Trophoblast cell (in vitro differentiated cells and primary cell): Measurements from ENCODE around the gene MRGPRF.

Source experiments
- DNase-seq, 2 donors: peaks; one replicate each; pipeline ENCODE4 v3.0.0-alpha.2; 2016
- H2AFZ ChIP-seq: 2 replicates; pipeline ENCODE4 v1.6.1; 2013; ENCODE audit warnings: low read length, moderate library complexity, mild to moderate bottlenecking; ENCODE audit not compliant: insufficient read depth, poor library complexity
- H2AK5ac ChIP-seq: 2 replicates; pipeline ENCODE4 v1.6.1; 2013; ENCODE audit warnings: mild to moderate bottlenecking, low read length
- H2BK120ac ChIP-seq: 2 replicates; pipeline ENCODE4 v1.6.1; 2013; ENCODE audit warnings: low read length, mild to moderate bottlenecking, moderate library complexity; ENCODE audit not compliant: insufficient read depth, poor library complexity
- H2BK12ac ChIP-seq: 2 replicates; pipeline ENCODE4 v1.6.1; 2013; ENCODE audit warnings: mild to moderate bottlenecking, low read length, moderate library complexity
- H2BK5ac ChIP-seq: 2 replicates; pipeline ENCODE4 v1.6.1; 2013; ENCODE audit warnings: low read length, low read depth, moderate library complexity, mild to moderate bottlenecking; ENCODE audit not compliant: poor library complexity
- H3K14ac ChIP-seq: 2 replicates; pipeline ENCODE4 v1.6.1; 2013; ENCODE audit warnings: mild to moderate bottlenecking, low read length
- H3K18ac ChIP-seq: 2 replicates; pipeline ENCODE4 v1.6.1; 2013; ENCODE audit warnings: mild to moderate bottlenecking, low read length
- H3K23ac ChIP-seq: 2 replicates; pipeline ENCODE4 v1.6.1; 2013; ENCODE audit warnings: low read length
- H3K27ac ChIP-seq: 2 replicates; pipeline ENCODE4 v1.5.1; 2013; ENCODE audit warnings: low read depth, mild to moderate bottlenecking, inconsistent platforms, low read length, moderate library complexity
- H3K27me3 ChIP-seq: 2 replicates; pipeline ENCODE4 v1.6.1; 2013; ENCODE audit warnings: inconsistent platforms, mild to moderate bottlenecking, low read length, moderate library complexity; ENCODE audit not compliant: insufficient read depth
- H3K36me3 ChIP-seq, 2 experiments: 1 replicate in 1 of 2; 2 replicates in 1 of 2; pipeline ENCODE4 v1.6.1; 2013; ENCODE audit warnings: low read length in 2 of 2, mild to moderate bottlenecking in 2 of 2, moderate library complexity in 1 of 2; ENCODE audit not compliant: insufficient read depth in 2 of 2, control insufficient read depth in 1 of 2
- H3K4ac ChIP-seq: 2 replicates; pipeline ENCODE4 v1.6.1; 2013; ENCODE audit warnings: low read depth, mild to moderate bottlenecking, low read length, moderate library complexity
- H3K4me1 ChIP-seq, 2 experiments: 1 replicate in 1 of 2; 2 replicates in 1 of 2; pipeline ENCODE4 v1.6.1; 2013; ENCODE audit warnings: low read length in 2 of 2, mild to moderate bottlenecking in 2 of 2, moderate library complexity in 1 of 2; ENCODE audit not compliant: insufficient read depth in 2 of 2, control insufficient read depth in 1 of 2
- H3K4me2 ChIP-seq: 2 replicates; pipeline ENCODE4 v1.6.1; 2013; ENCODE audit warnings: inconsistent platforms, mild to moderate bottlenecking, low read length, moderate library complexity
- H3K4me3 ChIP-seq: 2 replicates; pipeline ENCODE4 v1.5.1; 2013; ENCODE audit warnings: mild to moderate bottlenecking, low read depth, low read length, inconsistent platforms
- H3K79me1 ChIP-seq: one replicate; pipeline ENCODE4 v1.6.1; 2013; ENCODE audit warnings: low read length
- H3K79me2 ChIP-seq: 2 replicates; pipeline ENCODE4 v1.6.1; 2013; ENCODE audit warnings: low read length, mild to moderate bottlenecking; ENCODE audit not compliant: control insufficient read depth, insufficient read depth, poor library complexity
- H3K9ac ChIP-seq: 2 replicates; pipeline ENCODE4 v1.6.1; 2013; ENCODE audit warnings: mild to moderate bottlenecking, low read length
- H3K9me3 ChIP-seq: 2 replicates; pipeline ENCODE4 v1.6.1; 2013; ENCODE audit warnings: low read depth, mild to moderate bottlenecking, control low read depth, inconsistent platforms, low read length; ENCODE audit not compliant: insufficient read depth
- H4K12ac ChIP-seq: 2 replicates; pipeline ENCODE4 v1.6.1; 2013; ENCODE audit warnings: low read depth, mild to moderate bottlenecking, low read length, moderate library complexity
- H4K8ac ChIP-seq: 2 replicates; pipeline ENCODE4 v1.6.1; 2013; ENCODE audit warnings: low read depth, mild to moderate bottlenecking, low read length, moderate library complexity
- H4K91ac ChIP-seq: one replicate; pipeline ENCODE4 v1.6.1; 2013; ENCODE audit warnings: low read depth, mild to moderate bottlenecking, low read length, moderate library complexity
- WGBS: extraction: QIAGEN DNeasy Blood & Tissue Kit; methylation state at CpG from one replicate; pipeline ENCODE4 v1.1.7; 2013; ENCODE audit warnings: missing lambda C conversion rate; ENCODE audit not compliant: insufficient read length, insufficient coverage; ENCODE audit errors: extremely low coverage; 5-methylcytosine and 5-hydroxymethylcytosine counted together

MRGPRF gene

GRCh38 chr11:69003866-69004367 is 9.1 kb downstream of the MRGPRF start:
- no peak overlapping the region for H2BK120ac ChIP-seq
- no peak overlapping the region for H3K14ac ChIP-seq
- H3K18ac ChIP-seq: no peak overlapping the region
- H3K27me3 ChIP-seq: no peaks in the 10 kb centered on the region
- no peak overlapping the region for H2BK12ac ChIP-seq
- no peak overlapping the region for H3K4me2 ChIP-seq
- H4K8ac ChIP-seq: no peak overlapping the region
- no peak overlapping the region for H2BK5ac ChIP-seq
- no peak overlapping the region for H3K4me3 ChIP-seq
- peaks cover 7 to 9% of the 10 kb centered on the region in 2 experiments for H3K4me1 ChIP-seq
- no CpG with 5 or more reads among the region's 20 CpGs for WGBS
- no peak overlapping the region for H2AFZ ChIP-seq
- H3K23ac ChIP-seq: no peak overlapping the region
- no peaks in the 10 kb centered on the region for H3K79me2 ChIP-seq
- H3K79me1 ChIP-seq: no peaks in the 10 kb centered on the region
- no peak overlapping the region for H3K27ac ChIP-seq
- no peaks in the 10 kb centered on the region for H3K36me3 ChIP-seq
- no peaks in the 10 kb centered on the region for H3K9me3 ChIP-seq
- no peak overlapping the region for H4K91ac ChIP-seq
- no peak overlapping the region for H2AK5ac ChIP-seq
- no peak overlapping the region for H3K9ac ChIP-seq
- H4K12ac ChIP-seq: no peak overlapping the region
- H3K4ac ChIP-seq: no peak overlapping the region
- DNase-seq: no peak

- no peak overlapping the region for H3K4me3 ChIP-seq
- no peak overlapping the region for H2BK5ac ChIP-seq
- H2AFZ ChIP-seq: no peak overlapping the region
- H3K23ac ChIP-seq: no peak overlapping the region
- no peak overlapping the region for H3K18ac ChIP-seq
- no peak overlapping the region for H4K91ac ChIP-seq
- H3K4me2 ChIP-seq: no peak overlapping the region
- no peaks in the 10 kb centered on the region for H3K36me3 ChIP-seq
- no peaks in the 10 kb centered on the region for H3K79me2 ChIP-seq
- H2BK120ac ChIP-seq: no peak overlapping the region
- no peak overlapping the region for H3K27ac ChIP-seq
- H3K9me3 ChIP-seq: no peaks in the 10 kb centered on the region
- H2BK12ac ChIP-seq: no peak overlapping the region
- H2AK5ac ChIP-seq: no peak overlapping the region
- no peak overlapping the region for H3K9ac ChIP-seq
- no CpG with 5 or more reads among the region's 9 CpGs for WGBS
- H3K79me1 ChIP-seq: no peaks in the 10 kb centered on the region
- H4K12ac ChIP-seq: no peak overlapping the region
- no peak overlapping the region for H3K4ac ChIP-seq
- DNase-seq: no peak
- no peak overlapping the region for H3K14ac ChIP-seq
- no peaks in the 10 kb centered on the region for H3K27me3 ChIP-seq
- peaks cover 3 to 5% of the 10 kb centered on the region in 2 experiments for H3K4me1 ChIP-seq
- H4K8ac ChIP-seq: no peak overlapping the region
Observed at GRCh38 chr11:69003301-69003865, 9.7 kb downstream of the MRGPRF start.

- no peaks in the 10 kb centered on the region for H3K36me3 ChIP-seq
- H3K18ac ChIP-seq: no peak overlapping the region
- no peak overlapping the region for H4K91ac ChIP-seq
- H2AK5ac ChIP-seq: no peak overlapping the region
- no peaks in the 10 kb centered on the region for H3K4me1 ChIP-seq
- no peak overlapping the region for H3K14ac ChIP-seq
- H3K27me3 ChIP-seq: no peaks in the 10 kb centered on the region
- no peak overlapping the region for H3K27ac ChIP-seq
- no peak overlapping the region for H3K9ac ChIP-seq
- no peaks in the 10 kb centered on the region for H3K9me3 ChIP-seq
- H3K4me2 ChIP-seq: no peak overlapping the region
- H3K79me2 ChIP-seq: no peaks in the 10 kb centered on the region
- H3K4me3 ChIP-seq: no peak overlapping the region
- H2BK120ac ChIP-seq: no peak overlapping the region
- no peak overlapping the region for H3K23ac ChIP-seq
- no peaks in the 10 kb centered on the region for H3K79me1 ChIP-seq
- no peak overlapping the region for H4K12ac ChIP-seq
- no peak overlapping the region for H2BK12ac ChIP-seq
- no peak overlapping the region for H2BK5ac ChIP-seq
- no peak overlapping the region for H2AFZ ChIP-seq
- DNase-seq: no peak
- H3K4ac ChIP-seq: no peak overlapping the region
- no CpG with 5 or more reads among the region's 13 CpGs for WGBS
- no peak overlapping the region for H4K8ac ChIP-seq
Observed at GRCh38 chr11:69002570-69003231, 10.3 kb downstream of the MRGPRF start.

- H3K23ac ChIP-seq: no peak overlapping the region
- no peak overlapping the region for H2AFZ ChIP-seq
- no peak overlapping the region for H3K27ac ChIP-seq
- no peaks in the 10 kb centered on the region for H3K36me3 ChIP-seq
- no peak overlapping the region for H4K8ac ChIP-seq
- H4K91ac ChIP-seq: no peak overlapping the region
- H3K4me1 ChIP-seq: no peaks in the 10 kb centered on the region
- H3K4me2 ChIP-seq: no peak overlapping the region
- no peaks in the 10 kb centered on the region for H3K27me3 ChIP-seq
- H4K12ac ChIP-seq: no peak overlapping the region
- no peaks in the 10 kb centered on the region for H3K79me1 ChIP-seq
- no peak overlapping the region for H2BK5ac ChIP-seq
- no peak overlapping the region for H3K4me3 ChIP-seq
- no peak overlapping the region for H2AK5ac ChIP-seq
- H3K79me2 ChIP-seq: no peaks in the 10 kb centered on the region
- H3K18ac ChIP-seq: no peak overlapping the region
- H2BK120ac ChIP-seq: no peak overlapping the region
- no peak overlapping the region for H3K4ac ChIP-seq
- no CpG with 5 or more reads among the region's 6 CpGs for WGBS
- H2BK12ac ChIP-seq: no peak overlapping the region
- DNase-seq: no peak
- no peak overlapping the region for H3K14ac ChIP-seq
- peaks cover 2% of the 10 kb centered on the region for H3K9me3 ChIP-seq
- no peak overlapping the region for H3K9ac ChIP-seq
Observed at GRCh38 chr11:69002110-69002569, 10.9 kb downstream of the MRGPRF start.
